Colonic mucosa (tissue), 4 donors: ENCODE results near the gene JMJD1C. TPM values are rescaled to one million over a fixed set of nuclear protein-coding genes. Genes with fewer than 3 reads are reported as not detected.

Experiments
- DNase-seq: peaks from one replicate; pipeline ENCODE4 v3.0.0-alpha.2; 2020
- H3K27ac ChIP-seq: fragments of 200-600 bp; one replicate; pipeline ENCODE4 v1.8.0; 2021
- H3K27me3 ChIP-seq: fragments of 200-600 bp; one replicate; pipeline ENCODE4 v1.8.0; 2021
- H3K36me3 ChIP-seq: fragments of 200-600 bp; one replicate; pipeline ENCODE4 v1.8.0; 2021
- H3K4me1 ChIP-seq: fragments of 200-600 bp; one replicate; pipeline ENCODE4 v1.8.0; 2021; ENCODE audit warnings: mild to moderate bottlenecking
- H3K4me3 ChIP-seq: fragments of 200-600 bp; one replicate; pipeline ENCODE4 v1.8.0; 2021
- H3K9ac ChIP-seq, 2 donors: one replicate each; pipeline ENCODE4 v1.7.0; 2013; ENCODE audit warnings: control low read depth in 2 of 2, low read depth in 2 of 2, low read length in 2 of 2
- H3K9me3 ChIP-seq: fragments of 200-600 bp; one replicate; pipeline ENCODE4 v1.8.0; 2021
- CTCF ChIP-seq: fragments of 200-600 bp; IDR thresholded peaks from one replicate; pipeline ENCODE4 v1.8.0; 2022; ENCODE audit warnings: antibody characterized with exemption, mild to moderate bottlenecking
- intact Hi-C: fragments of 100-400 bp; cut with DNase I; formaldehyde crosslinking; loops from one replicate; pipeline ENCODE4 v1.14.1; 2022
- total RNA-seq, 2 donors: library from RNA; stranded (reverse); fragmentation: NEBNext Ultra II Directional in 1 of 2; extraction: Animal tissue kit (Norgen Biotek cat#: 25700) in 1 of 2; gene quantifications; one replicate each; pipeline ENCODE4 v1.2.1, GENCODE V29; 2021
- donor health status: healthy.
- donor health status: DM: no; HTN: no; CAD: no.
- donor health status: DM: no; HTN: no; CAD: no.

Gene JMJD1C
- total RNA-seq, 2 donors from 2014 or later: 37.7 to 72.2 TPM

DNA sequence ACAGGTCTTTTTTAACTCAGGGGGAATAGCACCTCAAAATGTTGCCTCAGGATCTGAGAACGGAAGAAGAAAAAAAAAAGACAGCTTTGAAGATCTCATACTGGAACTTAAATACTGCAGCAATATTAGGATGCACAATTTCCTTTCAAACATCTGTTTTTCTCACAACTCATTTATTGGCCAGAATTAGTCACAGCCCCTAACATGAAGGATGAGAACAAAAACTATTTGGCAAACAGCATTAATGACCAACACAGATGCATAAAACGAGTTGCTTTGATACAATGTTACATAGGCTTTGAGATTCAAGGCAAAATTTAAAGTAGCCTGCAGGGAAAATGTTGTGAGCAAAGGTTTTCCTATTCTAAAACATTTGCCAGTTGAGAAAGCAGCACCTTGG is 36.5 kb downstream of the JMJD1C start:
- intact Hi-C loops: no loop called here
- DNase-seq: no peak
- peaks cover 4% of the 10 kb centered on the region for H3K4me1 ChIP-seq
- H3K27me3 ChIP-seq: no peaks in the 10 kb centered on the region
- no peaks in the 10 kb centered on the region for H3K9me3 ChIP-seq
- H3K4me3 ChIP-seq: no peak overlapping the region
- TF ChIP-seq CTCF: no peak
- H3K27ac ChIP-seq: no peak overlapping the region
- H3K9ac ChIP-seq: no peak overlapping the region
- no peaks in the 10 kb centered on the region for H3K36me3 ChIP-seq

DNA sequence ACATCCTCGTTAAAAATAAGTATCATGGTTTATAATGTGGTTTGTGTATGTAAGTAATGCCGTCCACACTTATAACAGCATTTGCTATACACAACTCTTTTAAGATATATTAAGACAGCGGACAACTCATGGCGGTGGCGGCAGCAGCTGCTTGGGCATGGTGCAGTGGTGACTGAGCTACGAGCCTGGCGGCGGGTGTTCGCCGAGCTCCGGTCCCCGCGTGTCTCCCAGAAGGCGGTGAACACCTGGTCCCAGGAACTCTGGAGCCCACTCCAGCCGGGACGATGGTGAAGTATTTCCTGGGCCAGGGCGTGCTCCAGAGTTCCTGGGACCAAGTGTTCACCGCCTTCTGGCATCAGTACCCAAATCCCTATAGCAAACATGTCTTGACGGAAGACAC is 38.8 kb downstream of the JMJD1C start:
- Histone ChIP-seq H3K4me1 (peaks cover 4% of the 10 kb centered on the region), H3K27ac (no peak overlapping the region), H3K27me3 (no peaks in the 10 kb centered on the region), H3K4me3 (no peak overlapping the region), H3K36me3 (no peaks in the 10 kb centered on the region), H3K9me3 (no peaks in the 10 kb centered on the region), H3K9ac (no peak overlapping the region)
- TF ChIP-seq CTCF: no peak
- no peak for DNase-seq
- intact Hi-C loops: no loop called here

GRCh38 chr10:63425512-63425911 is 40.3 kb downstream of the JMJD1C start:
- no peaks in the 10 kb centered on the region for H3K9me3 ChIP-seq
- H3K4me3 ChIP-seq: no peak overlapping the region
- H3K36me3 ChIP-seq: no peaks in the 10 kb centered on the region
- intact Hi-C loops: no loop called here
- DNase-seq: no peak
- no peaks in the 10 kb centered on the region for H3K27me3 ChIP-seq
- H3K4me1 ChIP-seq: peaks cover under 1% of the 10 kb centered on the region
- H3K9ac ChIP-seq: no peak overlapping the region
- no peak for TF ChIP-seq CTCF
- no peak overlapping the region for H3K27ac ChIP-seq

DNA sequence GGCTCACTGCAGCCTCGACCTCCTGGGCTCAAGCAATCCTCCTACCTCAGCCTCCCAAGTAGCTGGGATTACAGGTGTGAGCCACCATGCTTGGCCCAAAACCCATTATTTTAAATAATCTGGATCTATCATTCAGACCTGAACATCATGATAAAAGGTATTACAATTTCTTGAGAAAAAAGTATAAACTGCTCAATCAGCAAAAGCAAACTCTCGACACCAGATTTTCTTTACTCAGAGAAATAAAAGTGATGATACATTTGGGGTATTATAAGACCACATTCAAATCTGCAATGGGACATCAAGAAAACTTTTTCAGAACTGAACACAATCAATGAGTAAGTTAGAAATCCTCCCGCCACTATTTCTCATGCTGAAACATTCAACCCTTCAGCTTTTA is 41.2 kb downstream of the JMJD1C start:
- no peak for DNase-seq
- intact Hi-C loops: no loop called here
- TF ChIP-seq CTCF: no peak

DNA sequence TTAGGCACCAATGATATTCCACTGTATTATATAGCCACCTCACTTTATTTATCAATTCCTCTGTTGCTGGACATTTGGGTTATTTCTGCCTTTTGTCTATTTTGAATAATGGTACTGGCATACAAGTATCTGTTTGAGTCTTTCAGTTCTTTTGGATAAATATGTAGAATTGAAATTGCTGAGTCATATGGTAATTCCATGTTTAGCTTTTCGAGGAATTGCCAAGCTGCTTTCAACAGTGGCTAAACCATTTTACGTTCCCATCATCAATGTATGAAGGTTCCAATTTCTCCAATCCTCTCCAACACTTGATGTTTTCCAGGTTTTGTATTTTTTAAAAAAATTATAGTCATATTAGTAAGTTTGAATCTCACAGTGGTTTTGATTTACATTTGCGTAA is 42.3 kb downstream of the JMJD1C start:
- Histone ChIP-seq H3K27ac (no peak overlapping the region), H3K36me3 (no peaks in the 10 kb centered on the region), H3K27me3 (no peaks in the 10 kb centered on the region), H3K4me3 (no peak overlapping the region), H3K9me3 (no peaks in the 10 kb centered on the region), H3K9ac (no peak overlapping the region), H3K4me1 (no peaks in the 10 kb centered on the region)
- DNase-seq: no peak
- intact Hi-C loops: no loop called here
- TF ChIP-seq CTCF: no peak

More for the DNA sequence above, 41.2 kb downstream of the JMJD1C start:
- Histone ChIP-seq H3K27ac (no peak overlapping the region), H3K9me3 (no peaks in the 10 kb centered on the region), H3K27me3 (no peaks in the 10 kb centered on the region), H3K4me1 (no peaks in the 10 kb centered on the region), H3K4me3 (no peak overlapping the region), H3K36me3 (no peaks in the 10 kb centered on the region), H3K9ac (no peak overlapping the region)

DNA sequence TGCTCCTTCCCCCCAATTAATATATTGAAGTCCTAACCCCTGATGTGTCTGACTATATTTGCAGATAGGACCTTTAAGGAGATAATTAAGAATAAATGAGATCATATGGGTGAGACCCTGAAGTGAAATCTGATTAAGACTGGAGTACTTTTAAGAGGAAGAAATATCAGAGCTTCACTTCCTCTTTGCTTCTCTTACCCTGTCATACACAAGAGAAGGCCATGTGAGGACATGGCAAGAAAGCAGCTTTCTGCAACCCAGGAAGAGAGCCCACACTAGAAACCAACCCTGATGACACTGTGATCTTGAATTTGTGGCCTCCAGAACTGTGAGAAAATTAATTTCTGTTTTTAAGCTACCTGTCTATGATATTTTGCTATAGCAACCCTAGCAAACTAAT is 44.2 kb downstream of the JMJD1C start:
- Histone ChIP-seq H3K4me3 (no peak overlapping the region), H3K36me3 (no peaks in the 10 kb centered on the region), H3K9ac (no peak overlapping the region), H3K4me1 (no peaks in the 10 kb centered on the region), H3K9me3 (no peaks in the 10 kb centered on the region), H3K27me3 (no peaks in the 10 kb centered on the region), H3K27ac (no peak overlapping the region)
- intact Hi-C loops: no loop called here
- TF ChIP-seq CTCF: no peak
- DNase-seq: no peak
